HG02623 (cell line): Measurements from ENCODE around the gene INTS6.

ENCODE experiments used
- ATAC-seq: cut with Tn5 transposase; IDR thresholded peaks from one replicate; pipeline ENCODE4 v1.9.1; 2021; ENCODE audit warnings: moderate library complexity; ENCODE audit not compliant: unreplicated experiment

INTS6 gene, protein sequence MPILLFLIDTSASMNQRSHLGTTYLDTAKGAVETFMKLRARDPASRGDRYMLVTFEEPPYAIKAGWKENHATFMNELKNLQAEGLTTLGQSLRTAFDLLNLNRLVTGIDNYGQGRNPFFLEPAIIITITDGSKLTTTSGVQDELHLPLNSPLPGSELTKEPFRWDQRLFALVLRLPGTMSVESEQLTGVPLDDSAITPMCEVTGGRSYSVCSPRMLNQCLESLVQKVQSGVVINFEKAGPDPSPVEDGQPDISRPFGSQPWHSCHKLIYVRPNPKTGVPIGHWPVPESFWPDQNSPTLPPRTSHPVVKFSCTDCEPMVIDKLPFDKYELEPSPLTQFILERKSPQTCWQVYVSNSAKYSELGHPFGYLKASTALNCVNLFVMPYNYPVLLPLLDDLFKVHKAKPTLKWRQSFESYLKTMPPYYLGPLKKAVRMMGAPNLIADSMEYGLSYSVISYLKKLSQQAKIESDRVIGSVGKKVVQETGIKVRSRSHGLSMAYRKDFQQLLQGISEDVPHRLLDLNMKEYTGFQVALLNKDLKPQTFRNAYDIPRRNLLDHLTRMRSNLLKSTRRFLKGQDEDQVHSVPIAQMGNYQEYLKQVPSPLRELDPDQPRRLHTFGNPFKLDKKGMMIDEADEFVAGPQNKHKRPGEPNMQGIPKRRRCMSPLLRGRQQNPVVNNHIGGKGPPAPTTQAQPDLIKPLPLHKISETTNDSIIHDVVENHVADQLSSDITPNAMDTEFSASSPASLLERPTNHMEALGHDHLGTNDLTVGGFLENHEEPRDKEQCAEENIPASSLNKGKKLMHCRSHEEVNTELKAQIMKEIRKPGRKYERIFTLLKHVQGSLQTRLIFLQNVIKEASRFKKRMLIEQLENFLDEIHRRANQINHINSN

GRCh38 chr13:51452361-51453206 lies at the start of gene INTS6:
INTS6 (minus strand) TSS chr13:51453036; CDS start chr13:51452525, 511 bp downstream.
- peak; percentile 62 for ATAC-seq

- peak; percentile 94 for ATAC-seq
These were observed 49.4 kb upstream of the INTS6 start for GRCh38 chr13:51502153-51502651.

DNA sequence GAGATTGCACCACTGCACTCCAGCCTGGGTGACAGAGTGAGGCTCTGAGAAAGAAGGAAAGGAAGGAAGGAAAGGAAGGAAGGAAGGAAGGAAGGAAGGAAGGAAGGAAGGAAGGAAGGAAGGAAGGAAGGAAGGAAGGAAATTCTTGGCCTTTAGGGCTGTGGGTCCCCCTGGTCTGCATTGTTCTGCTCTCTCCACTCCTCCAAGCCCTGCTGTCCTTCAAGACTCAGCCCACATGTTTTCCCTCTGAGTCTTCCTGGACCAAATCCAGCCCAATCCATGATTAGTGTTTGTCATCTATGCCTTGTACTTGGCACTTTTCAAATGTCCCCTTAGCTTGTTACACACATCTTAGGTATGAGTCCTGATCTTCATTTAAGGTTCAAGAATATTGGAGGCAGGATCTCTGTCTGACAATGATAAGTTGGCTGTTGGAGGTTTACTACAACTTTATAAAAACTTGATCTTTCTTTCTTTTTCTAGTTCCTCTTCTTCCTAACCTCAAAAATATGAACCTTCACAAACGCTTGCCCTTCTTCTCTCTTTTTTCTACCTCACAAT lies 48.8 kb upstream of the INTS6 start:
- peak; percentile 23 for ATAC-seq

- ATAC-seq, result no peak
These were observed 48.3 kb upstream of the INTS6 start for GRCh38 chr13:51501096-51501495.

DNA sequence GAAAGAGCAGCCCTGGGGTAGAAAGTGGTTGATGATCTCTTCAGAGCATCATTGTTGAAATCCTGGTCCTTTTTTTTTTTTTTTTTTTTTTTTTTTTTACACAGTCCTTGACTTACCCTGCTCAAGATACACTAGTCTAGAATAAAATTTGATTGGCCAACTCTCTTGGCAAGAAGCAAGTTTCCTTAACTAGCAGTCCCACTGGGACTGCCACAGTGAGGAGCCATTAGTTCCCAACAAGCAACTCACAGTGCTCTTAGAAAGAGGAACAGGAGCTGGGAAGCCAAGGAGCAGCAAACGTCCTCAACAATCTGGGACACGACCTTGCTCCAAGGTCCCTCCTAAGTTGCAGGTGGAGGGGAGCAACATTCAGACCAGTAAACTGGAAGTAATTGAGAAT lies 47.9 kb upstream of the INTS6 start:
- no peak for ATAC-seq

GRCh38 chr13:51499841-51500240 lies 47.0 kb upstream of the INTS6 start:
- no peak for ATAC-seq

GRCh38 chr13:51495316-51495715 lies 42.5 kb upstream of the INTS6 start:
- no peak for ATAC-seq

DNA sequence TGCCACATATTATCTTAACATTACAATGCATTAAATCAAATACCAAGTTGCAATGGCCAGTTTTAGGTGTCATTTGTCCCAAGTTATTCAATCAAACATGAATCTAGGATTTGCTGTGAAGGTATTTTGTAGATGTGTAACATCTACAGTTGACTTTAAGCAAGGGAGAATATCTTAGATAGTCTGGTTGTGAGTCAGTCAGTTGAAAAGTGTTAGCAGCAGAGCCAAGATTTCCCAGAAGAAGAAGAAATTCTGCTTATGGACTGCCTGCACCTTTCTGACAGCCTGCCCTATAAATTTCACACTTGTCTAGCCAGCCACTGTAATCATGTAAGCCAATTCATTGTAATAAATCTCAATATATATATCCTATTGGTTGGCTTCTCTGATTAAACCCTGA lies 41.3 kb upstream of the INTS6 start:
- ATAC-seq, result no peak

GRCh38 chr13:51488212-51488611 lies 35.4 kb upstream of the INTS6 start:
- ATAC-seq, result no peak

DNA sequence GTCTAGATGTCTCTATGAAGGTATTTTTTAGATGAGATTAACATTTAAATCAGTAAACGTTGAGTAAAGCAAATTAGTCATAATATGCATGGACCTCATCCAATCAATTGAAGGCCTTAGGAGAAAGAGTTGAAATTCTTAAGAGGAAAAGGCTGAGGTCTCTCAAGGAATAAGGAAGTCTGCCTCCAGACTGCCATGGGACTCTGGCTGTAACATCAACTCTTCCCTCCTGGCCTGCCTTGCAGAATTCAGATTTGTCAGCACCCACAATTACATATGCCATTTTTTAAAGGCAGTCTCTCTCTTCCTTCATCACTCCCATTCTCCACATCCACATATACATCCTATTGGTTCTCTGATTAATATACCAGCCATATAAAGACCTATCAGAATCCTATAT lies 28.8 kb upstream of the INTS6 start:
- no peak for ATAC-seq

DNA sequence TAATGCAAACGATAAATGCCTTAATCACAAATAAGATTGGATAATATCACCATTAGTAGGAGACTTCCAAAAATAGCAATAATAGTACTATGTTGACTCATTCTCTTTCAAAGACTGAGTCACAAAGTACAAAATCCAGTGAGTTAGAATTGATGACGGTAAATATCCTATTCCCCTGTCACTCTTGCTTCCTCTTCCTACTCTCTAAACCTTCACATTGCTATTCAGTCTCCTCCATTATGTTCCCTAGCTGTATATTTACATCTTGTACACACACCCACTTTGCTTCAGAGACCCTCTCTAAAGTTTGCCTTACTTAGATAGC lies 26.3 kb upstream of the INTS6 start:
- no peak for ATAC-seq

- no peak for ATAC-seq
These were observed 25.8 kb upstream of the INTS6 start for GRCh38 chr13:51478418-51479198.

GRCh38 chr13:51477653-51478324 lies 25.0 kb upstream of the INTS6 start:
- no peak for ATAC-seq

- ATAC-seq, result no peak
These were observed 24.3 kb upstream of the INTS6 start for GRCh38 chr13:51477149-51477548.

DNA sequence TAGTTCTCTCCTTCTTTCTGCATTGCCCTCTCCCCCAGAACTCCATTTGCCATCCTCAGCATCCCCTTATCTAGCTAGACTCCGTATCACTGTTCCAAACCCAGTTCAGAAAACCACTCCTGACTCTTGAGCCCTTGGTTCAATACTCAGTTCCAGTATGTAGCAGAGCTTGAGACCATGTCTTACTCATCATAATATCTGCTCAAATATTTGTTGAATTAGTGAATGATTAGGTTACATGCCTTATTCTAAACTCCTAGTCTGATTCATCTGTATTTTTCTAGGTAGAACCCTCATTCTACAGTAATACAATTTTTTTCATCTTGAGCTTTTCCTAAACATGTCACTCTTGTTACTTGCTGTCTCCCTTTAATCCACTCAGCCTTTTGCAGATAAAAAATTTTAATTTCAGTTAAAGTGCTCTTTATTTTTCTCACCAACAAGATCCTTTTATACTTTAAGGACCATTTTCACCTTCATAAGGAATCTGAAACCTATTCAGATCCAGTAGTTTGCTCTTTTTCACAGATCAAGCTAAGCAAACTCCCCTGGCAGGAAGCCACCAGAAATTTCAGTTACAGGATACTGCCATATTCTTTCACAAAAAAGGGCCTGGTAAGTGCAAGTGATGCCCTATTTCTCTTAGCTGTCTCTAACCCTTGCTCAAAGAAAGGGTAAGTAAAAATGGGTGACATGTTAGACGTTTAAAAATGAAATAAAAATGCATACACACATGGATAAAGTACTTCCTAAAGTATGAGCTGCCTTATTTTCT lies 23.1 kb upstream of the INTS6 start:
- ATAC-seq, result no peak

DNA sequence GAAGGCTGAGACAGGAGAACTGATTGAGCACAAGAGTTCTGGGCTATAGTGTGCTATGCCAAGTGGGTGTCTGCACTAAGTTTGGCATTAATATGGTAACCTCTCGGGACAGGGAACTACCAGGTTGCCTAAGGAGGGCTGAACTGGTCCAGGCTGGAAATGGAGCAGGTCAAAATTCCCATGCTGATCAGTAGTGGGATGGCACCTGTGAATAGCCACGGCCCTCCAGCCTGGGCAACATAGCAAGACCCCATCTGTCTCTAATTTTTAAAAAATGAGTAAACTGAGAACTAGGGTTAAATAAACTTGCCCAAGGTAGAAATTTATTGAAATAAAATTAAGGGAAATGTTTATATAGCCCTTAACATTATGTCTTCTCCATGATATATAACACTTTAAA lies 17.0 kb upstream of the INTS6 start:
- no peak for ATAC-seq

GRCh38 chr13:51467730-51468129 lies 14.9 kb upstream of the INTS6 start:
- ATAC-seq, result no peak

DNA sequence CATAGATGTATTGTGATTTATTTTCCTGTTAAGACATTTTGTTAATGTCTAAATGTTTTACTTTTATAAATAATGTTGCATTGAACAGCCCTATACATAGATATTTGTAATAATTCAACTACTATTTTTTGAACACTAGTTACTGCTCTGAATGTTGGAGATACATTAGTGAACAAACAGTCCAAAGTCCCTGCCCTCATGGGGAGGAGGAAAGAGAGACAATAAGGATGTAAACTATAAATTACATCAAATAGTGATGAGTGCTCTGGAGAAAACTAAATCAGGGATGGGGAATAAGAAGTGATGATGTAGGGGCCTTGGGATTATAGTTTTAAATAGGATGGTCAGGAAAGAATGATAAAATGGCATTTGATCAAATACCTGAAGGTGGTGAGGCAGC lies 12.3 kb upstream of the INTS6 start:
- ATAC-seq, result no peak
